Measurements from ENCODE around the gene ASPA. TPM values are rescaled to one million over a fixed set of nuclear protein-coding genes. Genes with fewer than 3 reads are reported as not detected.
"Not testable (repeated sequence)": the region's sequence is repeated elsewhere in the genome, so short reads cannot be mapped to it uniquely, and the experiment has no call there.

ASPA gene
- total RNA-seq, 1 experiment from 2014 or later, result 0.04 TPM

GRCh38 chr17:3511852-3512504 lies 36.2 kb downstream of the ASPA start:
- CTCF ChIA-PET, result interaction anchor here (0.6 to 1.8 kb wide), 6 partner anchors 23 to 686 kb away, joined by 3 to 7 read pairs (median 4); no protein-coding TSS in a partner anchor
- peaks cover 4% of the 10 kb centered on the region for H3K9me3 Mint-ChIP-seq
- POLR2A ChIA-PET, result no interaction called here
- peaks cover 3% of the 10 kb centered on the region; the same call in 1 of the 2 replicates for H3K36me3 Mint-ChIP-seq
- H3K27me3 Mint-ChIP-seq (ENCODE audit: low read depth), result peaks cover 20% of the 10 kb centered on the region
- DNase-seq (ENCODE audit: low spot score), result no peak
- no peak for TF ChIP-seq ELF4 (CRISPR knock-in tag; IDR thresholded peaks at IDR 0.05; ENCODE audit: low read depth)
- TF ChIP-seq HMGA2 (CRISPR knock-in tag; IDR thresholded peaks at IDR 0.05), result no peak
- no peak for TF ChIP-seq PREB (CRISPR knock-in tag; IDR thresholded peaks at IDR 0.05; ENCODE audit: borderline replicate concordance)
- TF ChIP-seq RELA (CRISPR knock-in tag; IDR thresholded peaks at IDR 0.05; ENCODE audit: borderline replicate concordance), result no peak
- TF ChIP-seq ZNF512 (CRISPR knock-in tag; IDR thresholded peaks at IDR 0.05; ENCODE audit: borderline replicate concordance), result no peak
- no peak for TF ChIP-seq GTF2I (CRISPR knock-in tag; conservative IDR thresholded peaks at IDR 0.05)
- no peak for TF ChIP-seq MYBL2 (CRISPR knock-in tag; IDR thresholded peaks at IDR 0.05)
- no peak for TF ChIP-seq USF1 (CRISPR knock-in tag; IDR thresholded peaks at IDR 0.05)
- TF ChIP-seq ESRRA (CRISPR knock-in tag; IDR thresholded peaks at IDR 0.05; ENCODE audit: borderline replicate concordance), result no peak
- peaks cover 45% of the 10 kb centered on the region for H3K4me1 Mint-ChIP-seq
- H3K27ac Mint-ChIP-seq, result no peak overlapping the region
- H3K4me3 Mint-ChIP-seq, result no peak overlapping the region
- ATAC-seq, result no peak

DNA sequence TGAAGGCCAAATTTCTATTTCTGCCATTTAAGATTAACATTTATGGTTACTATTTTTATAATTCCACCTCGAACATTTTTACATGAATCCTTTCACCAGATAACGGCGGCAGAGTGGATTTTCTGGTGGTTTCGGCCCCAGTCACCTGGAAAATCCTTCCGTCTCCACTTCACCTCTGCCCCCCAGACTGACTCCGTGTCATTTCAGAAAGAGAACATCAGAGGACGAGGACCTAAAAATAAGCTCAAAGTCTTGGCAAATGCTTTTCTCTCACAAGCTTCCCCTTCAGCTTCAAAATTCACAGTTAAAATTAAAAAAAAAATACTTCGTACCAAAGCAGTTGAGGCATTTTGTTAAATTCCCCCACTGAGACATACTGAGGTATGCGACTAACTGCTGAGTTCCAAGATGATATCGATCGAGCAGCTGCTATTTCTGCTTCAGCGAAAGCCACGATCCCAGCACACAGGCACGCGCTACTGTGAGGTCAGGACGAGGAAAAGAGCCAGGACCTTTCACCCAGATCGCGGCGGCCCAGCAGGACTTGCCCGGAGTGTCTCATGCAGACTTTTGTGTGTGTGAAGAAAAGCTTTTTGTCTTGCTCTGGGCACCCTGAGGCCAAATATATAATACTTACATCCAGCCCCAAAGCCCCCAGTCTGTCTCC lies 36.8 kb downstream of the ASPA start:
- H3K4me1 Mint-ChIP-seq, result peaks cover 45% of the 10 kb centered on the region
- peaks cover 3% of the 10 kb centered on the region; the same call in 1 of the 2 replicates for H3K36me3 Mint-ChIP-seq
- H3K4me3 Mint-ChIP-seq, result no peak overlapping the region
- H3K27ac Mint-ChIP-seq, result no peak overlapping the region
- TF ChIP-seq, protein P1, sequence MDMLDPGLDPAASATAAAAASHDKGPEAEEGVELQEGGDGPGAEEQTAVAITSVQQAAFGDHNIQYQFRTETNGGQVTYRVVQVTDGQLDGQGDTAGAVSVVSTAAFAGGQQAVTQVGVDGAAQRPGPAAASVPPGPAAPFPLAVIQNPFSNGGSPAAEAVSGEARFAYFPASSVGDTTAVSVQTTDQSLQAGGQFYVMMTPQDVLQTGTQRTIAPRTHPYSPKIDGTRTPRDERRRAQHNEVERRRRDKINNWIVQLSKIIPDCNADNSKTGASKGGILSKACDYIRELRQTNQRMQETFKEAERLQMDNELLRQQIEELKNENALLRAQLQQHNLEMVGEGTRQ (CRISPR knock-in tag; IDR thresholded peaks at IDR 0.05), result no peak
- TF ChIP-seq ZBTB21 (CRISPR knock-in tag; IDR thresholded peaks at IDR 0.05; ENCODE audit: borderline replicate concordance), result 0 out of 2 replicates have a peak, but pooled peaks have one; percentile 28
- TF ChIP-seq, protein P2, sequence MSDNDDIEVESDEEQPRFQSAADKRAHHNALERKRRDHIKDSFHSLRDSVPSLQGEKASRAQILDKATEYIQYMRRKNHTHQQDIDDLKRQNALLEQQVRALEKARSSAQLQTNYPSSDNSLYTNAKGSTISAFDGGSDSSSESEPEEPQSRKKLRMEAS (CRISPR knock-in tag; IDR thresholded peaks at IDR 0.05), result 0 out of 2 replicates have a peak, but pooled peaks have one; percentile 56
- peaks cover 4% of the 10 kb centered on the region for H3K9me3 Mint-ChIP-seq
- DNase-seq (ENCODE audit: low spot score) (peak; percentile 37), ATAC-seq (peak; percentile 66)
- POLR2A ChIA-PET, result no interaction called here
- H3K27me3 Mint-ChIP-seq (ENCODE audit: low read depth), result peaks cover 20% of the 10 kb centered on the region
- CTCF ChIA-PET, result interaction anchor here (0.6 to 1.8 kb wide), 6 partner anchors 22 to 686 kb away, joined by 3 to 7 read pairs (median 4); no protein-coding TSS in a partner anchor

- Mint-ChIP-seq H3K4me1 (peaks cover 45% of the 10 kb centered on the region), H3K27me3 (ENCODE audit: low read depth) (peaks cover 20% of the 10 kb centered on the region), H3K4me3 (no peak overlapping the region), H3K36me3 (peaks cover 3% of the 10 kb centered on the region; the same call in 1 of the 2 replicates), H3K9me3 (peaks cover 9% of the 10 kb centered on the region), H3K27ac (no peak overlapping the region)
- TF ChIP-seq ZNF121 (CRISPR knock-in tag; IDR thresholded peaks at IDR 0.05), result peak; percentile 54; the same call in 1 of the 2 replicates
- TF ChIP-seq, protein P3, sequence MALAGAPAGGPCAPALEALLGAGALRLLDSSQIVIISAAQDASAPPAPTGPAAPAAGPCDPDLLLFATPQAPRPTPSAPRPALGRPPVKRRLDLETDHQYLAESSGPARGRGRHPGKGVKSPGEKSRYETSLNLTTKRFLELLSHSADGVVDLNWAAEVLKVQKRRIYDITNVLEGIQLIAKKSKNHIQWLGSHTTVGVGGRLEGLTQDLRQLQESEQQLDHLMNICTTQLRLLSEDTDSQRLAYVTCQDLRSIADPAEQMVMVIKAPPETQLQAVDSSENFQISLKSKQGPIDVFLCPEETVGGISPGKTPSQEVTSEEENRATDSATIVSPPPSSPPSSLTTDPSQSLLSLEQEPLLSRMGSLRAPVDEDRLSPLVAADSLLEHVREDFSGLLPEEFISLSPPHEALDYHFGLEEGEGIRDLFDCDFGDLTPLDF (CRISPR knock-in tag; IDR thresholded peaks at IDR 0.05), result no peak
- DNase-seq (ENCODE audit: low spot score) (no peak), ATAC-seq (peak; percentile 27)
- ChIA-PET POLR2A (no interaction called here), CTCF (interaction anchor here (0.6 to 1.8 kb wide), 3 partner anchors 23 to 226 kb away, joined by 3 to 5 read pairs (median 5); no protein-coding TSS in a partner anchor)
Observed at GRCh38 chr17:3513305-3514035, 37.7 kb downstream of the ASPA start.

DNA sequence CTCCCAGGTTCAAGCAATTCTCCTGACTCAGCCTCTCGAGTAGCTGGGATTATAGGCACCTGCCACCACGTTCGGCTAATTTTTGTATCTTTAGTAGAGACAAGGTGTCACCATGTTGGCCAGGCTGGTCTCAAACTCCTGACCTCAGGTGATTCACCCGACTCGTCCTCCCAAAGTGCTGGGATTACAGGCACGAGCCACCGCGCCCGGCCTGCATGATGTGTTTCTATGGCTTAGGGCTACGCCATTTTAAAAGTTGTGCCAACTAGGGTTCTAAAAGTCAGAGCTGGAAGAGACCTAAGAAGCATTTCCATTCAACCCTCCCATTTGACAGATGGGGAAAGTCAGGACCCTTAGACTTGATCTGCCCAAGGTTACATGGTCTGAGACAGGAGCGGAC lies 38.4 kb downstream of the ASPA start:
- H3K27ac Mint-ChIP-seq; ATAC-seq; POLR2A ChIA-PET; H3K9me3 Mint-ChIP-seq; DNase-seq (ENCODE audit: low spot score); H3K36me3 Mint-ChIP-seq; H3K4me3 Mint-ChIP-seq: not testable (repeated sequence)
- Mint-ChIP-seq H3K4me1 (peaks cover 45% of the 10 kb centered on the region), H3K27me3 (ENCODE audit: low read depth) (peaks cover 20% of the 10 kb centered on the region)
- CTCF ChIA-PET, result interaction anchor here (1.8 kb wide), 1 partner anchor 22 kb away, joined by 5 read pairs; no protein-coding TSS in a partner anchor

All from WTC11 (cell line).